Nephron progenitor cell (in vitro differentiated cells): ENCODE data around the gene TLCD5.

Source experiments
- DNase-seq: peaks from one replicate; pipeline ENCODE4 v3.0.0; 2021
- H3K27ac Mint-ChIP-seq: 2 replicates; pipeline ENCODE4 v1.8.0; 2021; ENCODE audit warnings: mild to moderate bottlenecking, moderate library complexity, mixed read lengths
- H3K27me3 Mint-ChIP-seq: 2 replicates; pipeline ENCODE4 v1.8.0; 2021; ENCODE audit warnings: mild to moderate bottlenecking, low read depth, mixed read lengths; ENCODE audit not compliant: poor library complexity
- H3K36me3 Mint-ChIP-seq: 2 replicates; pipeline ENCODE4 v1.8.0; 2021; ENCODE audit warnings: low read depth, mixed read lengths
- H3K4me1 Mint-ChIP-seq: 2 replicates; pipeline ENCODE4 v1.8.0; 2021; ENCODE audit warnings: mixed read lengths
- H3K4me3 Mint-ChIP-seq: 2 replicates; pipeline ENCODE4 v1.8.0; 2021; ENCODE audit warnings: mild to moderate bottlenecking, moderate library complexity, mixed read lengths
- H3K9me3 Mint-ChIP-seq: 2 replicates; pipeline ENCODE4 v1.8.0; 2021; ENCODE audit warnings: mild to moderate bottlenecking, moderate library complexity, mixed read lengths
- CTCF ChIP-seq: fragments of 200-600 bp; sonication (generic); IDR thresholded peaks from 2 replicates; pipeline ENCODE4 v1.5.0; 2021; ENCODE audit warnings: antibody characterized with exemption

The TLCD5 gene

GRCh38 chr11:120335908-120336640 is 11.0 kb downstream of the TLCD5 start, which contains the start of gene ARHGEF12:
Gene ARHGEF12 (plus strand): TSS chr11:120336413. CDS start chr11:120337244, 831 bp downstream.
- peaks cover 9% of the 10 kb centered on the region for H3K36me3 Mint-ChIP-seq
- peaks cover 46% of the 10 kb centered on the region for H3K4me1 Mint-ChIP-seq
- no peaks in the 10 kb centered on the region for H3K9me3 Mint-ChIP-seq
- no peak for TF ChIP-seq CTCF
- H3K27me3 Mint-ChIP-seq = no peaks in the 10 kb centered on the region
- H3K27ac Mint-ChIP-seq = peak within 1 kb of the TSS; percentile 99
- H3K4me3 Mint-ChIP-seq = peak within 1 kb of the TSS; percentile 99
- peak; percentile 95 for DNase-seq

- H3K27me3 Mint-ChIP-seq = no peaks in the 10 kb centered on the region
Measured at GRCh38 chr11:120336641-120337354, 11.7 kb downstream of the TLCD5 start.

GRCh38 chr11:120337355-120338106 is 12.4 kb downstream of the TLCD5 start:
- Mint-ChIP-seq H3K27ac (peak overlapping the region; percentile 99), H3K27me3 (no peaks in the 10 kb centered on the region), H3K36me3 (peaks cover 9% of the 10 kb centered on the region), H3K4me1 (peaks cover 54% of the 10 kb centered on the region), H3K9me3 (no peaks in the 10 kb centered on the region), H3K4me3 (peak overlapping the region; percentile 99)
- DNase-seq = no peak
- no peak for TF ChIP-seq CTCF

More at GRCh38 chr11:120336641-120337354, 11.7 kb downstream of the TLCD5 start:
- Mint-ChIP-seq H3K36me3 (peaks cover 5% of the 10 kb centered on the region), H3K4me3 (peak overlapping the region; percentile 99), H3K9me3 (no peaks in the 10 kb centered on the region), H3K4me1 (peaks cover 46% of the 10 kb centered on the region), H3K27ac (peak overlapping the region; percentile 99)
- TF ChIP-seq CTCF = no peak
- DNase-seq = peak; percentile 40

- Mint-ChIP-seq H3K4me3 (peak overlapping the region; percentile 99), H3K9me3 (no peaks in the 10 kb centered on the region), H3K36me3 (peaks cover 9% of the 10 kb centered on the region), H3K27ac (peak overlapping the region; percentile 83), H3K27me3 (no peaks in the 10 kb centered on the region), H3K4me1 (peaks cover 54% of the 10 kb centered on the region)
- no peak for TF ChIP-seq CTCF
- DNase-seq = no peak
Measured at GRCh38 chr11:120338107-120338933, 13.2 kb downstream of the TLCD5 start.

- TF ChIP-seq CTCF = no peak
- H3K36me3 Mint-ChIP-seq = peaks cover 9% of the 10 kb centered on the region
- H3K4me1 Mint-ChIP-seq = peaks cover 63% of the 10 kb centered on the region
- no peak overlapping the region for H3K27ac Mint-ChIP-seq
- H3K9me3 Mint-ChIP-seq = no peaks in the 10 kb centered on the region
- H3K27me3 Mint-ChIP-seq = no peaks in the 10 kb centered on the region
- DNase-seq = no peak
- peak overlapping the region; percentile 99 for H3K4me3 Mint-ChIP-seq
Measured at GRCh38 chr11:120339394-120339890, 14.3 kb downstream of the TLCD5 start.
